NCI-H1092 (cell line): ENCODE data around the gene PVALB.

Source experiments
- DNase-seq: peaks from one replicate; lab custom pipeline; 2025; lab: John Stamatoyannopoulos, UW

The PVALB gene

DNA sequence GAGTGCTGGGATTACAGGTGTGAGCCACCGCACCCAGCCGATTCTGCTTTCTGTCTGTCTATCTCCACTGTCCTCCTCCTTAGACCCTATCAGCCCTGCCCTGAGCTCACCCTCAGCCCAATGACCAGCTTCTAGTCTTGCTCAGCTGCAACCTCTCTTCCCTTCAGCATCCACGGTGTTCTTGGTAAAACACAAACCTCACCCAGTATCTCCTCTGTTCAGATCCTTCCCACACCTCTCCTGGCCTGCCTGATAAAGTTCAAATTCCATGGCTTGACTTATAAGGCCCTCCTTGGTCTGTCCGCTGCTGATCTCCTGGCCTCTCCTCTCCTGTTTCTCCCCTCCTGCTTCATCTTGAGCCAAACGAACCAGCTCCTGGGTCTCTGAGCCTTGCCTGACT lies 29.4 kb upstream of the PVALB start:
- DNase-seq = no peak

DNA sequence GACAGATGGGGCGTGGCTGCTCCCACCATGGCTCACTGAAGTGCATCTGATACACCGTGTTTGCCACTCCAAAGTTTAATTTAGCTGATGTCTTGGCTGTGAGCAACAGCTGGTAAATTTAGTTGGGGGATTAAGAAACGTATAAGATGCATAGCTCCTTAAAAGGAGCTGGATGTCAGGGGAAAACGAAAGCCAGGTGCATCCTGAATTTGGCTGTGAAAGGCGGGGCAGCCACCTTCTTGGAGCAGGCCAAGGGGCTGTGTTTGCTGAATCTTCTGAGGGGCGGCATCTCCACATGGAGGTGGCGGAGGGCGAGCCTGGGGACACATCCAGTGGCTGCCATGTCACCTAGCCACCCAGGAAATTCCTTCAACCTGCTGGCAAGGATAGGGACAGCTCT lies 23.3 kb upstream of the PVALB start:
- no peak for DNase-seq

DNA sequence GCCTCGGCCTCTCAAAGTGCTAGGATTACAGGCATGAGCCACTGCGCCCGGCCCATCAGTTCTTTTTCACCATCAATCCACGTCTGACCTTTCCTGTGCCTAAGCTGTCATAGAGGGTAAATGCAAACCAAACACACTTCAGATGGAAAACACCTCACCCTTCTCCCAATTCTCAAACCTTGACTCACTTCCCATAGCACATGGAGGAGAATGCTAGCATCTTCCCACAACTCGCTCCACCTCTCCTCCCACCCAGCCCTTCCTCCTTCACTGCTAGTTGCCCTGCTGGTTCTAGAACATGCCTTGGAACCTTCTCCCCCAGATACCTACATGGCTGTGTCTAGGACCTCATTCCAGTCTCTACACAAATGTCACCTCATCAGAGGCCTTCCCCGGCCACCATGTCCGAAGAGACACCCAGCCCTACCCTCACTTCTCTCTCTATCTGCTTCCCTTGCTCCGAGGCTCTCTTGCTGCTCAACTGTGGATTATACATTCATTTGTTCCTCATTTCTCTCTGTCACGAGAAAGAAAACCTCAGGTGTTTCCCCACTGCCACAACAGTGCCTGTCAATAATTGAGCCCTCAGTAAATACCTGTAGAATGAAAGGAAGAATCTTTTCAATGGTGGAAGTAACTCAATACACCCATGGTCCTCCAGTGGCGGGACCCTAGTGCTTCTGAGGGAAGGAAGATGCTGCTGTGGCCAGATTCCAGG lies 22.7 kb upstream of the PVALB start:
- no peak for DNase-seq

DNA sequence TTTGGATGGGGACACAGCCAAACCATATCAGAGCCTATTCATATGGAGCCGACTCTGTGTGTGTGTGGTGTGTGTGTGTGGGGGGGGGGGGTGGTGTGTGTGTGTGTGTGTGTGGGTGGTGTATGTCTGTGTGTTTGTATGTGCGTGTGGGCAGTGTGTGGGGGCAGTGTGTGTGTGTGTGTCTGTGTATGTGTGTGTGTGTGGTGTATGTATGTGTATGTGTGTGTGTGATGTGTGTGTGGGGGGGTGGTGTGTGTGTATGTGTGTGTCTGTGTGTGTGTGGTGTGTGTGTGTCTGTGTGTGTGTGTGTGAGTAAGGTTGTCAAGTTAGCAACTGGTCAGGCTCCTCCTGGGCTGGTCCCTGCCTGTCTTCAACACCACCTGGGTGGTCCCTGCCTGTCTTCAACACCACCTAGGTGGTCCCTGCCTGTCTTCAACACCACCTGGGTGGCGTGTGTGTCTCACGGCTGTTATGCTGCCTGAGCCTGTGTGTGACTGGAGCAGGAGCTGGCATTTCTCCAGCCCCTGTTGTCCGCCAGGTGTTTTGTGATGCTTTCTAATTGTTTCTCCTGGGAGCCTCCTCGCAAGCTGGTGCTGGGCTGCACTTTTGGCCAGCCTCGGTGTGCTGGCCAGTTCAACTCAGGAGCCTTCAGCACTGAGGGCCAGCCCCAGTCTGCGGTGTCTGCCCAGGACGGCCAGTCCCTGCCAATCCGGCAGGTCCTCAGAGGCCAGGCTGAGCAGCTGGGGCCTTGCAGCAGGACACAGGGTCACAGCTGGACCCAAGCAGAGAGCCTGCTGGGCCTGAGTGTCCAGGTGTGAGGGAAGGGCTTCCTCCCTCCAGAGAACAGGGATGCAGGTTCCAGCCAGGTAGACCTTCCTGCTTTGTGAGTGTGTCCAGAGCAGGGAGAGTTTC lies 21.5 kb upstream of the PVALB start:
- no peak for DNase-seq

DNA sequence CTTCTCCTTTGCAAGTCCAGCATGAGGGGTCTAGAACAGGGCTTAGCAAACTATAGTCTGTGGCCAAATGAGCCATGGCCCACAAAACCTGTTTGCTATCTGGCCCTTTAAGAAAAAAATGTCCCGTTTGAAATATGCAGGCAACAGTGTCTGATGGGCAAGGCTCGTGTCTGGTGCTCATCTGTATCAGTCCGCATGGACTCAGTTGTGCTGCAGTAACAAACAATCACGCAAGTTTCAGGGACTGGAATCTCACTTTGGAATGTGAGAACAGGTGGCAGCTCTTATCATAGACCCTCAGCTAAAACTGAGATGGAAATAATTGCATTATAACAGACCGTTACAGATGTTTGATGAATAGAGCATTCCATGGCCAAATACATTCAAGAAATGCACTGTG lies 19.1 kb upstream of the PVALB start:
- DNase-seq = no peak

DNA sequence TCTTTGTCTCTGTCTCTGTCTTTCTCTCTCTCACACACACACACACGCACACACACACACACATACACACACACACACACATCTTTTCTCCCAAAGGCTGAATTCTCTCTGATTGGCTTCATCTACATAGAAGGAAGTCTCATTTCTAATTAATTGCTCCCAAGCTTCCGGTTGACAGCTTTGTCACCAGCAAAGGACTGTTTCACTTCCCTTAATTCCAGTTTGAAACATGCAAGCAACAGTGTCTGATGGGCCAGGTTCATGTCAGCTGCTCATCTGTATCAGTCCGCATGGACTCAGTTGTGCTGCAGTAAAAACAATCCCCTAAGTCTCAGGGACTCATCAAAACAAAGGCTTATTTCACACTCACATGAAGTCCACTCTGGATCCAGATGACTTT lies 16.2 kb upstream of the PVALB start:
- no peak for DNase-seq

DNA sequence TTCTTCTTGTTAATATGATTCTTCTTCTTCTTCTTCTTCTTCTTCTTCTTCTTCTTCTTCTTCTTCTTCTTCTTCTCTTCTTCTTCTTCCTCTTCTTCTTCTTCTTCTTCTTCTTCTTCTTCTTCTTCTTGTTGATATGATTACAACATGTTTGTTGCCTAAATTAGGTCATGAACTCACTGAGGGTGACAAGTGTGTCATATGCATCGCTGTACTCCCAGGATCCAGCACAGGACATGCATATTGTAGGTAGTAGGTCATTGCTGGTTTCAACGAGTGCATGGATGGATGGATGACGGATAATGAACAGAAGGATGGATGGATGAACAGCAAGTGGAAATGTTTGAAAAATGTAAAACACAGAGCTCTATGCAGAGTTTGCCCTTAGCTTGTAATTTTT lies 14.9 kb upstream of the PVALB start:
- DNase-seq = no peak

DNA sequence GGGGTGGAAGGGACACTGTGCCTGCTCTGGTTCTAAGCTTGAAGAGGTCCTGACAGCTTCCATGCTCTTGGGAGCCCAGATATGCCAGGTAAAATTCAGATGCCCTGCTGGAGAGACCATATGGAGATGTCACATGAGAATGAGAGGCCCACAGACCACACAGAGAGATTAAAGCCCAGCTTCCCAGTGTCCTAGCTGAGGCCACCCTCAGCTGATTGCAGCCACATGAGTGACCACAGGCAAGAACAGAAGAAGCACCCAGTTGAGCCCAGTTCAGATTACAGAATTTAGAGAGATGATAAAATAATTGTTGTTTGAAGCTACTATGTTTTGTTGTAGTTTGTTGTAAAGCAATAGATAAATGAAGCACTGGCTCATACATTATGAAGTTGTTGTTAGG lies 14.4 kb upstream of the PVALB start:
- no peak for DNase-seq

DNA sequence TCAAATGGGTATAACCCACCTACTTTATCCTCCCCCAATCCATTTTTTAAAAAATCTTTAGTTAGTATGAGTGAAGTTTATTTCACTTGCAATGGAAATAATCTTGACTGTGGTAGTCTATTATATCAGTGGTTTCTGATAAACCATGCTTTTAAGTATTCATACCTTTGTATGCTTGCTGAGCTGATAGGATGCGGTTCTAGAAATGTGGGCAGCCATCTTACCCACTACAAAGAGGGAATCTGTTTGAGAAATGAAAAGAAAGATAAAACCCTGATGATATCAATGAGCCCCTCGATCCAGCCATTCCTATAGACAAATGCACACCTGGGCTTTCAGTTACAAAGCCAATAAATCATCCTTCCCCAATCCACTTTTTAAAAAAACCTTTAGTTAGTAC lies 13.8 kb upstream of the PVALB start:
- DNase-seq = no peak

DNA sequence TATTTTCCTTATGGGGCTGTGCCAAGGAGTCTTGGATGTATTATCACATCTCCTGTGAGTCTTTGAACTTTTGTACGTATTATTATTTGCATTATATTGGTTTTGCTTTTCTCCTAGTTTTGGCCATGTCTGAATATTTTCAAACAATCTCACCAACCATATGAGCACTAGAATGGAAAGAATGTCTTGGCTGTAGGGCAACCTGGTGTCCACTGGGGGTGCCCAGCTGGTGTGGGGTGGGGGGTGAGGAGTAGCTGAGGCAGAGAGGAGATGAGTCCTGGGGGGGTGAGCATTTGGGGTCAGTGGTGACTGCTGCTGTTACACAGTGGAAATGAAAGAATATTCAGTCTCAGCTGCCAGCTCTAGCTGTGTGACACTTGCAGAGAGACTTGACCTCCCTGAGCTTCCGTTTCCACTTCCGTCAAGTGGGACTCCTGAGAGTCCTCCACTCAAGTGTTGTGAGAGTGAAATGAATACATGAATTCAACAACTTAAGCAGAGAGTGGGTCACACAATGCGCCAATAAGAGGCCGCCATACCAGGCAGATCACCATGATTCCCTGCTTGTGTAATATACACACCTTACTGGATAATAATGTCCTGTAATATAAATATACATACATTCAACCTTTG lies 12.7 kb upstream of the PVALB start:
- DNase-seq = no peak

DNA sequence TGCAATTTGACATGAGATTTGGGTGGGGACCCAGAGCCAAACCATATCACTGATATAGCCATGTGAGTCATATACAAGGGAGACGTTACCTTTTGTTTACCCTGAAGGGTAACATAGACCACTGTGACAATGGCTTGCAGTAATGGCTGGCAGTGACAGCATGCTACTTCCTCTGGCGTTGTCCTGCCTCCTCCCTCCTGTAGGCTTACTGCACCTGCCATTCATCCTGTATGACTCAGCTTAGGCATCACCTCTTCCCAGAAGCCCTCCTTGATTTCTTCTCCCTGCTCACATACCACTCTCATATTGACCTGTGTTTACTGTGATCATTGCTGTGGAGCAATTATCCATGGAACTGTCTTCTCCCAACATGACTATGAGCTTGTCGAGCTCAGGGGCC lies 12.0 kb upstream of the PVALB start:
- no peak for DNase-seq

DNA sequence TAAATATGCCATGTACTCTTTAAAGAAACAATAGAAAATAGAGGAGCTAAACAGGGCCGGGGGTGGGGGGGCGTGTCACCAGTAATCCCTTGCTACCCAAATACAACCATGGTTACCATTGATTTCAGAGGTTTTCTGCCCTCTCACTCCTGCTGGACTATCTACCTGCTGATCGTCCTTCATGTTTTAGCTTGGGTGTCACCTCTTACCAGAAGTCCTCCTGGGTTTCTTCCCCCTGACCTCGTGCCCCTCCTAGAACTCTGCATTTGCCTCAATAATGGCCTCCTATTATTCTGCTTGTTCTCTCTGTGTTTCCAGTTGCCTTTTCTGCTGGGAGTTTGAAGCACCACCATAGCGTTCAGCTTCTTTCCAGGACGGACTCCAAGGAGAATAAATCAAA lies 9.4 kb upstream of the PVALB start:
- DNase-seq = no peak

DNA sequence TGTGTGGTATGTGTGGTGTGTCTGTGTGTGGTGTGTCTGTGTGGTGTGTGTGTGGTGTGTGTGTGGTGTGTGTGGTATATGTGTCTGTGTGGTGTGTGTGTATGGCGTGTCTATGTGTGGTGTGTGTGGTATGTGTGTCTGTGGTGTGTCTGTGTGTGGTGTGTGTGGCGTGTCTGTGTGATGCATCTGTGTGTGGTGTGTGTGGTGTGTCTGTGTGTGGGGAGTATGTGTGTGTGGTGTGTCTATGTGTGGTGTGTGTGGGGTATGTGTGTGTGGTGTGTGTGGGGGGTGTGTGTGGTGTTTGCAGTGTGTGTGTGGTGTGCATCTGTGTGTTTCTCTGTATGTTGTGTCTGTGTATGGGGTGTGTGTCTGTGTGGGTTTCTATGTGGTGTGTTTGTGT lies 7.8 kb upstream of the PVALB start:
- no peak for DNase-seq

DNA sequence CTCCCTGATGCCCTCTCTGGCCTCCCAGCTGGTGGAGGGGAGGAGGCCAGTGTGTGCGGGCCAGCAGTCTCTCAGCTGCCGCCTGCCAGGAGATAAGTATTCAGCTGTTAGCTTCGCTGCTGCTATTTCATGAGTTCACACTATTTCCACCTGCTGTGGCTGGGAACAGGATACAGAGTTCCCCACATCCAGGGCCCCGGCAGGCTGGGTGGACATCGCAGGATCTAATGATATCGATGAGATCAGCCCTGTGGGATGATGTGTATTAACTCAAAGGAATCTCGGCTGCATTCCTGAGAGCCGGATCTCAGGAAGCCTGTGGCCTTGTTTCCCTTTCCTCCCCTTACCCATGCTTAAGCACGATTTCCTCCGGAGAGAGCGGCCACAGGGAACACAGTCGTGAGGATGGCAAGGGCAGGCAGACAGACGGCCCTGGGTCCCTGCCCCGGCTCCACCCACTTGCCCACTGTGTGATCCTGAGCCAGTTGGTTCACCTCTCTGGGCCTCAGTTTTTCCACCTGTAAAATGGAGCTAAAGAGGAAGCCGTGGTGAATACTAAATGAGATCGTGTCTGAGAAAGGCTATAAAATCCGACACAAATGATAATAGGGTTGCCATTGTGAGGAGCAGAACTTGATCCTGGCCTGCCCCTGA lies 6.5 kb upstream of the PVALB start:
- no peak for DNase-seq

DNA sequence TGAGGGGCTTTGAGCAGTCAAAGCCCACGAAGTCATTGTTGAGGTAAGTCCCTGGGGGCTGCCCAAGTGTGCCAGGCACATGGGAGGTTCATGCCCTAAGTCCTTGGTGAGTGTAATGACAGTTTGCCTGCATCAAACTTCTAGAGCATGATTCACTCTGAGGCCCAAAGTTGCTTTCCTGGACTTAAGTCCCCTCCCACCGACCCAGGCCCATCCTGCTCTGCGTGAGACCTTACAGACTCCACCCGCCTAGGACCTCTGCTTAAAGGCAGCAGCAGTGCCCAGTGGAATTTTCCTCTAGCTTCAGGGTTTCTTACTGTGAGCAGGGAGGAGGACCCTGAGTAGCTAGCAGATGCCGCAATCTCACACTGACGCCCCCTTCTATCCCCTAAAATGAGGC lies 5.7 kb upstream of the PVALB start:
- DNase-seq = no peak

DNA sequence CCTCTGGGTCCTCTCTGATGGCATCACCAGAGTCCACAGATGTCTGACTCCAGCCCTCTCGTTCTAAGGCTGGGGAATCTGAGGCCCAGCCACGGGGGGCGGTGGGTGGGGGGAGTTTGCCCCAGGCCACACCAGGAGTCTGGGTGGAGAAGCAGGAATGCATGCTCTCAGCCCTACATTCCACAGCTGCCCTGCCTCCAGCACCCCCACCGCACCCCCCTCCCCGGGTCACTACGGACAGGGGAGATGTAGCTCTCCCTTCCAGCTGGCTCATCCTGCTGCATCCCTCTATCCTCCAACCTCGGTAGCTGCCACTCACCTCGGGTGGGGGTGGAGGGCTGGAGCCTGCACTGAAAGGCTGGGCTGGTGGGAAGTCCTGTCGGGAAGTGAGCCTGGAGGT lies 2.3 kb upstream of the PVALB start:
- no peak for DNase-seq

DNA sequence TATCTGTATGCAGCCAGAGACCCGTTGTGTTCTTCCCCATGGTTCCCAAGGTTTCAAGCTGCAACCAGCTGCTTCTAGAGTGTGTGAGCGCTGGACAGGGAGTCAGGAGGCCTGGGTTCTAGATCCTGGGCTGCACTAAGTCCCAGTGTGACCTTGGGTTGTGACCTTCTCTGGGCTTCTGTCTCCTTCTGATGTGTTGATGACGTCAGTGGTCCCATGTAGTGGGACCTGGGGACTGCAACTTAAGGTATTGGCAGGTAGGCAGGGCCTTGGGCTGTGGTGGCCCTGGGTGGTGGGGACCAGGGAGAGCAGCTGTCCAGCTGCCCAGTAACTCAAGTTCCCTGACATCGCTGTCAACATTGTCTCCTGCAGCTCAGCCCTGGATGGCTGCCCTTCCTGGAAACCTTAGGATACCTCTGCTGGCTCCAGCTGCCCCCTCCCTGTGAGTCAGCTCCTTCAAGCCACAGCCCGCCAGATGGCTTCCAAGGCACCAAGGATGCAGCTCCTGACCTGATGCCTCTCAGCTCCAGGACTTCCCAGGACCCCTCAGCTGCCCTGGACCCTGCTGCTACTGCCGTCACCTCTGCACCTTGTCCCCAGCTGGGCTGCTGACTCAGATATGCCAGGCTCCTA lies 1.3 kb upstream of the PVALB start:
- DNase-seq = no peak

DNA sequence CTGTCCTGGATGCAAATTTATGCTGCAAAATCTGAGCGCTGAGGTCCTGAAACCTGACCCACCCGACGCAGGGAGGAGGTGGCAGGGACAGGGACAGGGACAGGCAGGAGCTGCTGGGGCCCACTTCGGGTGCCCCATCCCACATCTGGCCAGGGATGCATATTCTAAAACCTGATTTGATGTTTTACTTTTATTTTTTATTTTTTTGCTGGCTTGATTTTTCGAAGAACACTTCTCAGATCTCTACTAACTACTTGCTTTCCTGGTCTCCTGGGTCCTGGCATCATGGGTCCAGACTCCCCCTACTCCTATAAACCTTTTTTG lies 652 bp upstream of the PVALB start:
- DNase-seq = no peak

DNA sequence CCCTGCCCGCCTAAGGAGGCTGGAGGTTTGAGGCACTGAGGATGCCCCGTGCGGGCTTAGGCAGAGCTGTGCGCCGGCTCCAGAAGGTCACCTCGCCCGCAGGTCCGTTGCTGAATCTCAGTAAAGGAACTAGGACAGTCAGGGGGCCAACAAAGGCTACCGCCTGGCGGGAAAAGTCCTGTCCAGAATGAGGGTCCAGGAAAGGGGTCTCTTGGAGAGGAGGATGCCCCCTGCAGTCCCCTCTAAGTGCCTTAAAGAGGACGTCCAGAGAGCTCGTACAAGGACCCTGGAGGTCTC lies 548 bp downstream of the PVALB start:
- DNase-seq = no peak

DNA sequence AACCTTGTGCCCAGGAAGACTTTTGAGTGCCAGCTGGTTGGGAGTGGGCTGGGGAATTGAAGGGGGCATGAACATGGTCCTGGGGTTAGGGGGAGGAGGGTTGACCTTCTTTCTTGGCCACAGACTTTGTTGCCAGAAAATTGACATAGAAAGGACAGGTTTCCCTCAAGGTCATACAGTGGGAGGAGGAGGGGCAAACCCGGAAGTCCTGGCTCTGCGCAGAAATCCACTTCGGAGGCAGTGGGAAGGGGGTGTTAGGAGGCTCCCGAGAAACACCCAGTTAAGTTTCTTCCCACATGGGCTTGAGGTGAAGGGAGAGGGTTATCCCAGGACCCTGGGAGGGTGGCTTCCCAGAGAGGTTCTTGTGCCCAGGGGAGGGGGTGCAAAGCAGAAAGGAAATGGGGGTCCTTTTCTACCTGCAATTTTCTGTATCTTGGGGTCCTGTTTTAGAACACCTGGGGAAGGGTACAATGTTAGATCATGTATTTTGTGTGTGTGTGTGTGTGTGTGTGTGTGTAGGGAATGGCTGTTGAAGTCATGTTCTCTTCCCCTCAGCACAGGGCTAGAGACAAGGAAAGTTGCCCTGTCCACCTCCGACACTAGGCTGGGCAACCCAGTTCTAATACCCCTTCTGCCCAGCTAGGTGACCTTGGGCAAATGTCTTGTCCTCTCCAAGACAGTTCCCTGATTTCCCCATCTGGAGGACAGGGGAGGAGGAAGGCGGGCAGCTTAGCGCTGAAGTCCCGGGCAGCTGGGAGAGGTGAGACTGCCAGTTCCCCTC lies 1.1 kb downstream of the PVALB start:
- DNase-seq = no peak

DNA sequence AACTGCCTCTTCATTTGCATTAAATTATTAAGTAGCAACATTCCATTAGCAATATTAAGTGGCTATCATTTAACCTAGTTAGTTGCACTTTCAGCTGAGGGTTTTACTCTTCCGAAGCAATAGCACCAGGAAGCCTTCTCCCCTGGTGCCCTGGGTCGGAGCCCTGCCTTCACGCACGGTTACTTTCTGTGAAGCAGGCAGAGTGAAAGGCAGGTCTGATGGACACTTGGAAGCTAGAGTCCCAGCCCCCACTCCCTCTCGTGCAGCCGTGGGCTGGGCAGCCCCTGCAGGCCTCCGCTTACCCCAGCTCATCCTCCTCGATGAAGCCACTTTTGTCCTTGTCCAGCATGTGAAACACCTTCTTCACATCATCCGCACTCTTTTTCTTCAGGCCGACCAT lies 2.0 kb downstream of the PVALB start:
- DNase-seq = no peak
